ENCODE measurements around the gene MON2. TPM values are rescaled to one million over a fixed set of nuclear protein-coding genes. Genes with fewer than 3 reads are reported as not detected.

Gene MON2
- total and polyA plus RNA-seq, 2 of the 8 experiments (the other 6 are each of a cell fraction or from before 2014, with no cell fraction given), result 3.8 to 21.8 TPM

GRCh38 chr12:62647586-62647985, 181.0 kb downstream of the MON2 start (continued):
- no peak for TF ChIP-seq CHD7 (IDR thresholded peaks at IDR 0.05; ENCODE audit: insufficient replicate concordance, low read length)
- TF ChIP-seq TEAD4 (IDR thresholded peaks at IDR 0.05; ENCODE audit: low read depth, low read length), result no peak
- TF ChIP-seq SIN3A (conservative IDR thresholded peaks at IDR 0.05 in 1 of 2, IDR thresholded peaks at IDR 0.05 in 1 of 2; ENCODE audit: low read depth in 1 of 2, low read length in 2 of 2), result no peak
- no peak for TF ChIP-seq ZNF274 (IDR thresholded peaks at IDR 0.05; ENCODE audit: borderline replicate concordance, extremely low read depth, low read length)
- TF ChIP-seq GABPA (IDR thresholded peaks at IDR 0.05; ENCODE audit: borderline replicate concordance, insufficient read depth, low read length), result no peak
- TF ChIP-seq RFX5 (IDR thresholded peaks at IDR 0.05; ENCODE audit: borderline replicate concordance, low read depth, low read length), result no peak
- TF ChIP-seq KDM4A (IDR thresholded peaks at IDR 0.05; ENCODE audit: low read depth, low read length, severe bottlenecking), result no peak
- no peak for TF ChIP-seq BACH1 (IDR thresholded peaks at IDR 0.05; ENCODE audit: low read length)
- no peak for TF ChIP-seq RNF2 (IDR thresholded peaks at IDR 0.05; ENCODE audit: borderline replicate concordance, low read depth, low read length, missing control alignments, poor library complexity, severe bottlenecking)
- TF ChIP-seq SAP30 (IDR thresholded peaks at IDR 0.05; ENCODE audit: insufficient read depth, insufficient replicate concordance, low read length), result no peak
- no peak for TF ChIP-seq CBX8 (IDR thresholded peaks at IDR 0.05; ENCODE audit: borderline replicate concordance, low read depth, low read length)
